K562 (cell line): ENCODE results near the gene GLT8D2. TPM values are rescaled to one million over a fixed set of nuclear protein-coding genes. Genes with fewer than 3 reads are reported as not detected.

Experiments used
- ATAC-seq: fragments of 200-7000 bp; cut with Tn5 transposase; 3 replicates; pipeline ENCODE4 v1.9.1; 2020; ENCODE audit warnings: moderate library complexity
- BruUV-seq: library from RNA; stranded (reverse); fragments of 400-500 nt; replicated peaks from 2 replicates; lab custom pipeline; 2021; lab: Mats Ljungman, UMichigan
- CTCF ChIA-PET: fragments of 300-600 bp; formaldehyde crosslinking; extraction: SDS; loops from one replicate; lab custom pipeline; 2021; ENCODE audit warnings: low intra/inter-chr PET ratio; lab: Yijun Ruan, JAX
- POLR2A ChIA-PET: fragments of 300-600, 350-650 bp; sonication (Branson Sonifier 250); formaldehyde crosslinking; extraction: SDS; loops from one replicate; lab custom pipeline; 2021; ENCODE audit warnings: antibody characterized with exemption, inconsistent platforms; lab: Yijun Ruan, JAX
- DNase-seq, 4 experiments: peaks; one replicate each; pipeline versions ENCODE4 v3.0.0 to v3.0.0-alpha.2; 2011 to 2018; ENCODE audit warnings: low spot score in 3 of 4, mixed read lengths in 3 of 4; ENCODE audit errors: extremely low read depth in 1 of 4
- FAIRE-seq: peaks from 2 replicates; lab custom pipeline; 2011; peaks lifted over from hg19 to GRCh38; lab: Jason Lieb, UNC
- H2AFZ ChIP-seq: 2 replicates; pipeline ENCODE4 v1.6.0; 2011; ENCODE audit warnings: low read depth, low read length, control low read depth, inconsistent platforms
- H3K27ac ChIP-seq: fragments of 200-600 bp; 3 replicates; pipeline ENCODE4 v1.8.0; 2011; ENCODE audit warnings: low read depth, mild to moderate bottlenecking, control low read depth, inconsistent platforms, low read length, moderate library complexity, mixed read lengths; ENCODE audit errors: extremely low read depth
- H3K27me3 ChIP-seq, 2 experiments: fragments of 300-600 bp in 1 of 2; 2 replicates in 1 of 2; 3 replicates in 1 of 2; pipeline versions ENCODE4 v1.6.0 to v1.8.0; 2011; ENCODE audit warnings: inconsistent platforms in 2 of 2, low read length in 2 of 2, mild to moderate bottlenecking in 1 of 2, mixed read lengths in 1 of 2, moderate library complexity in 1 of 2; ENCODE audit not compliant: control insufficient read depth in 2 of 2, insufficient read depth in 2 of 2
- H3K36me3 ChIP-seq: fragments of 300-600 bp; 3 replicates; pipeline ENCODE4 v1.8.0; 2011; ENCODE audit warnings: mild to moderate bottlenecking, low read length, inconsistent platforms; ENCODE audit not compliant: control insufficient read depth, insufficient read depth
- H3K4me1 ChIP-seq, 2 experiments: fragments of 200-600 bp in 1 of 2; replicated peaks in 1 of 2; 2 replicates in 1 of 2; 3 replicates in 1 of 2; pipeline versions ENCODE4 v1.5.1 to v1.8.0; 2011; ENCODE audit warnings: inconsistent platforms in 2 of 2, low read length in 2 of 2, mild to moderate bottlenecking in 1 of 2, mixed read lengths in 1 of 2, moderate library complexity in 1 of 2; ENCODE audit not compliant: control insufficient read depth in 2 of 2, insufficient read depth in 2 of 2
- H3K4me2 ChIP-seq: 2 replicates; pipeline ENCODE4 v1.6.1; 2011; ENCODE audit warnings: low read length, control low read depth, inconsistent platforms, mixed read lengths; ENCODE audit not compliant: insufficient read depth
- H3K4me3 ChIP-seq: fragments of 200-600 bp; sonication (generic), shearing (Covaris generic); 2 replicates; pipeline ENCODE4 v1.5.1; 2016; ENCODE audit warnings: control low read depth, inconsistent platforms
- H3K79me2 ChIP-seq: fragments of 200-600 bp; 3 replicates; pipeline ENCODE4 v1.8.0; 2011; ENCODE audit warnings: low read length, inconsistent platforms; ENCODE audit not compliant: control insufficient read depth, insufficient read depth
- H3K9ac ChIP-seq, 2 experiments: 2 replicates each; pipeline versions ENCODE4 v1.6.0 to v1.6.1; 2011; ENCODE audit warnings: low read depth in 2 of 2, low read length in 2 of 2, control low read depth in 1 of 2, inconsistent platforms in 1 of 2, mild to moderate bottlenecking in 1 of 2, mixed read lengths in 1 of 2; ENCODE audit not compliant: insufficient read depth in 1 of 2
- H3K9me1 ChIP-seq: one replicate; pipeline ENCODE4 v1.6.0; 2011; ENCODE audit warnings: inconsistent platforms, mild to moderate bottlenecking, low read length, moderate library complexity; ENCODE audit not compliant: control insufficient read depth, insufficient read depth
- H3K9me3 ChIP-seq: replicated peaks from 2 replicates; pipeline ENCODE4 v1.5.1; 2011; ENCODE audit warnings: low read depth, low read length, inconsistent platforms; ENCODE audit not compliant: control insufficient read depth, insufficient read depth
- H4K20me1 ChIP-seq: replicated peaks from 2 replicates; pipeline ENCODE4 v1.6.1; 2011; ENCODE audit warnings: low read length, inconsistent platforms, mixed read lengths; ENCODE audit not compliant: control insufficient read depth, insufficient read depth
- BCL6 ChIP-seq: fragments of 250-450 bp; sonication (Bioruptor Pico); IDR thresholded peaks from 2 replicates; pipeline ENCODE4 v1.4.0; 2020
- BHLHE40 ChIP-seq: IDR thresholded peaks from 2 replicates; pipeline ENCODE4 v1.6.1; 2011; ENCODE audit warnings: low read length, improper control_type of control experiment
- BRCA1 ChIP-seq, 2 experiments: fragments of 450-650 bp in 1 of 2; sonication (generic) in 1 of 2; formaldehyde crosslinking in 1 of 2; IDR thresholded peaks; 2 replicates each; pipeline versions ENCODE4 v1.5.0 to v1.6.1; 2017 to 2020; ENCODE audit warnings: mild to moderate bottlenecking in 1 of 2, missing genetic modification reagents in 1 of 2
- CBX3 ChIP-seq, 2 experiments: IDR thresholded peaks; 1 replicate in 1 of 2; 2 replicates in 1 of 2; pipeline ENCODE4 v1.6.1; 2012; ENCODE audit warnings: inconsistent platforms in 2 of 2, low read length in 2 of 2, borderline replicate concordance in 1 of 2, control low read depth in 1 of 2
- DNMT1 ChIP-seq: fragments of 450-650 bp; IDR thresholded peaks from 2 replicates; pipeline ENCODE4 v1.6.1; 2016; ENCODE audit warnings: antibody characterized with exemption, mild to moderate bottlenecking
- EZH2 ChIP-seq: IDR thresholded peaks from 2 replicates; pipeline ENCODE4 v1.6.1; 2012; ENCODE audit warnings: low read depth, mild to moderate bottlenecking, inconsistent platforms, low read length, borderline replicate concordance
- MAFG ChIP-seq: fragments of 450-650 bp; conservative IDR thresholded peaks from 2 replicates; pipeline ENCODE4 v1.6.1; 2016; ENCODE audit warnings: missing genetic modification characterization, missing compliant biosample characterization
- NONO ChIP-seq, 2 experiments: fragments of 200-400 bp in 1 of 2; fragments of 450-650 bp in 1 of 2; formaldehyde crosslinking in 1 of 2; IDR thresholded peaks; 2 replicates each; pipeline ENCODE4 v1.6.1; 2017; ENCODE audit warnings: low read depth in 2 of 2, mild to moderate bottlenecking in 2 of 2, moderate library complexity in 2 of 2, low read length in 1 of 2
- PTRF ChIP-seq: fragments of 450-650 bp; IDR thresholded peaks from 2 replicates; pipeline ENCODE4 v1.6.1; 2016; ENCODE audit warnings: mild to moderate bottlenecking, missing genetic modification characterization, missing compliant biosample characterization
- RUNX1 ChIP-seq: sonication (generic); IDR thresholded peaks from 2 replicates; pipeline ENCODE4 v1.6.1; 2016; ENCODE audit warnings: antibody characterized with exemption, low read depth
- SAP30 ChIP-seq: fragments of 200-600 bp; sonication (generic); IDR thresholded peaks from 2 replicates; pipeline ENCODE4 v1.6.1; 2012; ENCODE audit warnings: borderline replicate concordance, low read depth, mild to moderate bottlenecking, moderate library complexity, low read length, control low read depth, inconsistent platforms; ENCODE audit not compliant: insufficient read depth, poor library complexity, severe bottlenecking
- THAP7 ChIP-seq: fragments of 250-450 bp; sonication (Bioruptor Pico); IDR thresholded peaks from 2 replicates; pipeline ENCODE4 v1.5.0; 2021
- ZNF347 ChIP-seq: fragments of 450-650 bp; formaldehyde crosslinking; IDR thresholded peaks from 2 replicates; pipeline ENCODE4 v1.4.0; 2020; ENCODE audit warnings: low read depth, mild to moderate bottlenecking, moderate library complexity
- ZNF584 ChIP-seq: fragments of 200-800 bp; sonication (Bioruptor generic); IDR thresholded peaks from 2 replicates; pipeline ENCODE4 v1.6.1; 2016; ENCODE audit warnings: low read depth, mild to moderate bottlenecking, missing genetic modification characterization, missing compliant biosample characterization
- ZNF780A ChIP-seq: fragments of 250-450 bp; sonication (Bioruptor Pico); IDR thresholded peaks from 2 replicates; pipeline ENCODE4 v1.5.0; 2021; ENCODE audit warnings: mild to moderate bottlenecking
- ZNF79 ChIP-seq: fragments of 250-450 bp; sonication (Bioruptor Pico); IDR thresholded peaks from 2 replicates; pipeline ENCODE4 v1.4.0; 2020; ENCODE audit warnings: low read depth, mild to moderate bottlenecking, moderate library complexity
- ZSCAN29 ChIP-seq: fragments of 450-650 bp; IDR thresholded peaks from 2 replicates; pipeline ENCODE4 v1.6.1; 2017
- WGBS: fragments of 100-300 bp; shearing (Covaris generic); methylation state at CpG from one replicate; pipeline ENCODE4 v1.1.6; 2016; ENCODE audit warnings: low coverage, mixed read lengths; ENCODE audit not compliant: insufficient coverage; ENCODE audit errors: missing lambda C conversion rate; 5-methylcytosine and 5-hydroxymethylcytosine counted together
- in situ Hi-C: fragments of 300-500 bp; cut with MboI; formaldehyde crosslinking; loops from 4 replicates; pipeline ENCODE4 v1.15.0; 2018; ENCODE audit warnings: inconsistent platforms, mixed read lengths
- intact Hi-C: fragments of 100-400 bp; cut with micrococcal nuclease; formaldehyde crosslinking; loops from 2 replicates; pipeline ENCODE4 v1.14.2; 2022
- polyA plus RNA-seq, 8 experiments: library from polyadenylated mRNA; depleted of rRNA in 4 of 8; stranded (reverse) in 5 of 8; unstranded in 3 of 8; fragments of >200 nt; fragmentation: Nextera tagmentation in 2 of 8; fragmentation: Illumina TruSeq in 1 of 8; extraction: Ambion mirVana in 2 of 8; extraction: Trizol in 1 of 8; gene quantifications; 2 replicates each; pipeline versions ENCODE4 v1.2.1 to v1.2.3, GENCODE V29; 2011 to 2014; ENCODE audit warnings: inconsistent platforms in 1 of 8, missing spikeins in 1 of 8
- total RNA-seq, 7 experiments: library from RNA; depleted of rRNA in 6 of 7; stranded (reverse); fragments of >200 nt in 6 of 7; fragmentation: Illumina TruSeq in 2 of 7; extraction: Trizol in 2 of 7; gene quantifications; 2 replicates each; pipeline versions ENCODE4 v1.2.1 to v1.2.3, GENCODE V29; 2011 to 2021; ENCODE audit warnings: low replicate concordance in 1 of 7
- TF ChIP-seq, protein P1 (sequence below): sonication (generic); formaldehyde crosslinking; IDR thresholded peaks from 2 replicates; pipeline ENCODE4 v1.8.0; 2023; ENCODE audit warnings: missing genetic modification reagents, mild to moderate bottlenecking, borderline replicate concordance

The GLT8D2 gene
- total and polyA plus RNA-seq, 9 of the 15 experiments (the other 6 are each of a cell fraction or from before 2014, with no cell fraction given): 0.18 to 0.27 (median 0.18) TPM; not detected in 6

DNA sequence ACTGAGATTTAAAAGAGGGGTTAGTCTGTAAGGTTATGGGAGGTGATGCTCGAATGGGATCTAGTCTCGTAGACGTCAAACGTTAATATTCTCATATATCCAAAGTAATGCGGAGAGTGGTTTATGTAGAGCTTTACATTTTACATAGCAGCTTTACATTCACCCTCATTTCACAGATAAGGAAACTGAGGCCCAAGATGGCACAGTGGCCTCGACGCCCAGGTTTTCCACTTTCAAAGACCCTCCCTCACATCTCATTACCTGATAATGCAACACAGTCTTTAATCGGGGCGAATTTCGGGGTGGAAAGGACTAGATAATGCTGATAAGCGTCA is 84.8 kb downstream of the GLT8D2 start:
- DNase-seq: no peak
- in situ Hi-C loops (no loop called here), intact Hi-C loops (no loop called here)
- H3K36me3 ChIP-seq: peaks cover 33% of the 10 kb centered on the region; the same call in 2 of the 3 replicates
- H3K4me2 ChIP-seq: peak overlapping the region; percentile 96
- CTCF ChIA-PET: interaction anchor here (0.7 kb wide), 1 partner anchor 32 kb away, joined by 5 read pairs; no protein-coding TSS in a partner anchor
- H4K20me1 ChIP-seq: no peaks in the 10 kb centered on the region; the same call in 1 of the 2 replicates
- POLR2A ChIA-PET: interaction anchor here (0.6 to 2.3 kb wide), 13 partner anchors 9 to 264 kb away, joined by 3 to 45 read pairs (median 6); partner anchors contain the start of gene HSP90B1
- TSS peak; percentile 93 for BruUV-seq
- FAIRE-seq: peak; percentile 42
- peak overlapping the region; percentile 95 to 97 for H3K9ac ChIP-seq
- peaks cover 75% of the 10 kb centered on the region for H3K79me2 ChIP-seq
- H3K27me3 ChIP-seq: no peaks in the 10 kb centered on the region
- peaks cover 4 to 28% of the 10 kb centered on the region in 2 experiments; a peak in 4 of 5 replicates for H3K4me1 ChIP-seq
- H3K9me1 ChIP-seq: no peaks in the 10 kb centered on the region
- no peak for ATAC-seq
- H3K9me3 ChIP-seq: no peaks in the 10 kb centered on the region
- H3K27ac ChIP-seq: peak overlapping the region; percentile 85
- peak overlapping the region; percentile 69 for H3K4me3 ChIP-seq
- peak overlapping the region; percentile 92 for H2AFZ ChIP-seq
- WGBS: 0% methylated on average over 11 of the region's 11 CpGs
- TF ChIP-seq BCL6: no peak
- TF ChIP-seq BHLHE40: no peak
- no peak for TF ChIP-seq RUNX1
- no peak for TF ChIP-seq ZNF347 (CRISPR knock-in tag)
- TF ChIP-seq PTRF (tag): no peak
- no peak for TF ChIP-seq CBX3 (IDR thresholded peaks at IDR 0.05; ENCODE audit: borderline replicate concordance in 1 of 2, low read length in 2 of 2)
- TF ChIP-seq ZNF79 (CRISPR knock-in tag): no peak
- no peak for TF ChIP-seq SAP30
- TF ChIP-seq ZSCAN29: 0 out of 2 replicates have a peak, but pooled peaks have one; percentile 25
- TF ChIP-seq ZNF780A: no peak
- TF ChIP-seq MAFG: peak; percentile 38; the same call in 1 of the 2 replicates
- no peak for TF ChIP-seq BRCA1 (IDR thresholded peaks at IDR 0.05)
- TF ChIP-seq BRCA1 (CRISPR knock-in tag; IDR thresholded peaks at IDR 0.05): no peak
- TF ChIP-seq EZH2: no peak
- no peak for TF ChIP-seq NONO (IDR thresholded peaks at IDR 0.05; ENCODE audit: low read depth in 2 of 2, low read length in 1 of 2)
- no peak for TF ChIP-seq THAP7
- TF ChIP-seq ZNF584 (CRISPR knock-in tag): no peak
- TF ChIP-seq, protein P1, sequence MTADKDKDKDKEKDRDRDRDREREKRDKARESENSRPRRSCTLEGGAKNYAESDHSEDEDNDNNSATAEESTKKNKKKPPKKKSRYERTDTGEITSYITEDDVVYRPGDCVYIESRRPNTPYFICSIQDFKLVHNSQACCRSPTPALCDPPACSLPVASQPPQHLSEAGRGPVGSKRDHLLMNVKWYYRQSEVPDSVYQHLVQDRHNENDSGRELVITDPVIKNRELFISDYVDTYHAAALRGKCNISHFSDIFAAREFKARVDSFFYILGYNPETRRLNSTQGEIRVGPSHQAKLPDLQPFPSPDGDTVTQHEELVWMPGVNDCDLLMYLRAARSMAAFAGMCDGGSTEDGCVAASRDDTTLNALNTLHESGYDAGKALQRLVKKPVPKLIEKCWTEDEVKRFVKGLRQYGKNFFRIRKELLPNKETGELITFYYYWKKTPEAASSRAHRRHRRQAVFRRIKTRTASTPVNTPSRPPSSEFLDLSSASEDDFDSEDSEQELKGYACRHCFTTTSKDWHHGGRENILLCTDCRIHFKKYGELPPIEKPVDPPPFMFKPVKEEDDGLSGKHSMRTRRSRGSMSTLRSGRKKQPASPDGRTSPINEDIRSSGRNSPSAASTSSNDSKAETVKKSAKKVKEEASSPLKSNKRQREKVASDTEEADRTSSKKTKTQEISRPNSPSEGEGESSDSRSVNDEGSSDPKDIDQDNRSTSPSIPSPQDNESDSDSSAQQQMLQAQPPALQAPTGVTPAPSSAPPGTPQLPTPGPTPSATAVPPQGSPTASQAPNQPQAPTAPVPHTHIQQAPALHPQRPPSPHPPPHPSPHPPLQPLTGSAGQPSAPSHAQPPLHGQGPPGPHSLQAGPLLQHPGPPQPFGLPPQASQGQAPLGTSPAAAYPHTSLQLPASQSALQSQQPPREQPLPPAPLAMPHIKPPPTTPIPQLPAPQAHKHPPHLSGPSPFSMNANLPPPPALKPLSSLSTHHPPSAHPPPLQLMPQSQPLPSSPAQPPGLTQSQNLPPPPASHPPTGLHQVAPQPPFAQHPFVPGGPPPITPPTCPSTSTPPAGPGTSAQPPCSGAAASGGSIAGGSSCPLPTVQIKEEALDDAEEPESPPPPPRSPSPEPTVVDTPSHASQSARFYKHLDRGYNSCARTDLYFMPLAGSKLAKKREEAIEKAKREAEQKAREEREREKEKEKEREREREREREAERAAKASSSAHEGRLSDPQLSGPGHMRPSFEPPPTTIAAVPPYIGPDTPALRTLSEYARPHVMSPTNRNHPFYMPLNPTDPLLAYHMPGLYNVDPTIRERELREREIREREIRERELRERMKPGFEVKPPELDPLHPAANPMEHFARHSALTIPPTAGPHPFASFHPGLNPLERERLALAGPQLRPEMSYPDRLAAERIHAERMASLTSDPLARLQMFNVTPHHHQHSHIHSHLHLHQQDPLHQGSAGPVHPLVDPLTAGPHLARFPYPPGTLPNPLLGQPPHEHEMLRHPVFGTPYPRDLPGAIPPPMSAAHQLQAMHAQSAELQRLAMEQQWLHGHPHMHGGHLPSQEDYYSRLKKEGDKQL (CRISPR knock-in tag): no peak
- TF ChIP-seq DNMT1: 0 out of 2 replicates have a peak, but pooled peaks have one; percentile 21
